PC-9 (cell line): ENCODE measurements around the gene NME7. TPM values are rescaled to one million over a fixed set of nuclear protein-coding genes. Genes with fewer than 3 reads are reported as not detected.

Experiments
- BruUV-seq: library from RNA; stranded (reverse); fragments of 400-500 nt; replicated peaks from 2 replicates; lab custom pipeline; 2021; lab: Mats Ljungman, UMichigan
- CTCF ChIA-PET: fragments of 300-600 bp; sonication (Branson Sonifier 250); formaldehyde crosslinking; loops from one replicate; lab custom pipeline; 2022; ENCODE audit warnings: antibody characterized with exemption; lab: Charles Lee
- POLR2A ChIA-PET: fragments of 300-600 bp; sonication (Branson Sonifier 250); formaldehyde crosslinking; loops from one replicate; lab custom pipeline; 2022; ENCODE audit warnings: antibody characterized with exemption; ENCODE audit not compliant: unreplicated experiment; lab: Charles Lee
- DNase-seq, 2 experiments: peaks; one replicate each; pipeline versions ENCODE4 v3.0.0 to v3.0.0-alpha.2; 2015 to 2022; ENCODE audit warnings: mixed read lengths in 1 of 2
- H2AFZ ChIP-seq: fragments of 200-600 bp; sonication (generic); 2 replicates; pipeline ENCODE4 v1.8.1; 2017; ENCODE audit warnings: antibody characterized with exemption
- H3F3A ChIP-seq: fragments of 200-600 bp; sonication (generic); 2 replicates; pipeline ENCODE4 v1.8.1; 2017; ENCODE audit warnings: antibody characterized with exemption, mild to moderate bottlenecking, low read depth; ENCODE audit not compliant: insufficient read depth
- H3K27ac ChIP-seq: fragments of 200-600 bp; sonication (generic); 2 replicates; pipeline ENCODE4 v1.6.1; 2016; ENCODE audit warnings: mixed run types
- H3K27me3 ChIP-seq: fragments of 200-600 bp; sonication (generic); 2 replicates; pipeline ENCODE4 v1.6.1; 2016; ENCODE audit warnings: low read depth, mixed run types; ENCODE audit not compliant: insufficient read depth
- H3K36me3 ChIP-seq: fragments of 200-600 bp; sonication (generic); 2 replicates; pipeline ENCODE4 v1.6.1; 2016; ENCODE audit warnings: low read depth, mixed run types
- H3K4me1 ChIP-seq: fragments of 200-600 bp; sonication (generic); replicated peaks from 2 replicates; pipeline ENCODE4 v1.6.1; 2016; ENCODE audit warnings: mixed run types; ENCODE audit not compliant: insufficient read depth
- H3K4me2 ChIP-seq: fragments of 200-600 bp; sonication (generic); 2 replicates; pipeline ENCODE4 v1.6.1; 2017; ENCODE audit warnings: mixed run types
- H3K4me3 ChIP-seq: fragments of 200-600 bp; sonication (generic); 2 replicates; pipeline ENCODE4 v1.6.1; 2016; ENCODE audit warnings: mixed run types
- H3K79me2 ChIP-seq: fragments of 200-600 bp; sonication (generic); 2 replicates; pipeline ENCODE4 v1.6.1; 2017; ENCODE audit warnings: low read depth, mixed run types
- H3K9me2 ChIP-seq: fragments of 200-600 bp; sonication (generic); 2 replicates; pipeline ENCODE4 v1.8.1; 2017; ENCODE audit warnings: mild to moderate bottlenecking; ENCODE audit not compliant: insufficient read depth
- H3K9me3 ChIP-seq: fragments of 200-600 bp; sonication (generic); 2 replicates; pipeline ENCODE4 v1.8.1; 2016; ENCODE audit warnings: low read depth; ENCODE audit not compliant: insufficient read depth
- H4K20me1 ChIP-seq: fragments of 200-600 bp; sonication (generic); 2 replicates; pipeline ENCODE4 v1.8.1; 2017; ENCODE audit not compliant: insufficient read depth
- EZH2 ChIP-seq: fragments of 200-600 bp; sonication (generic); IDR thresholded peaks from 2 replicates; pipeline ENCODE4 v1.8.0; 2017; ENCODE audit warnings: antibody characterized with exemption, low read depth
- intact Hi-C: fragments of 100-400 bp; cut with micrococcal nuclease; formaldehyde crosslinking; loops from one replicate; pipeline ENCODE4 v1.10.0; 2022; ENCODE audit not compliant: unreplicated experiment
- total RNA-seq: library from RNA; stranded (reverse); gene quantifications from 2 replicates; pipeline ENCODE4 v1.2.3, GENCODE V29; 2021
- TF ChIP-seq, protein P1 (sequence below): fragments of 200-600 bp; sonication (generic); conservative IDR thresholded peaks from 2 replicates; pipeline ENCODE4 v1.6.1; 2017; ENCODE audit warnings: mixed run types, antibody characterized with exemption, mild to moderate bottlenecking, moderate library complexity

NME7 gene
- total RNA-seq, 1 experiment from 2014 or later: 21.4 TPM

DNA sequence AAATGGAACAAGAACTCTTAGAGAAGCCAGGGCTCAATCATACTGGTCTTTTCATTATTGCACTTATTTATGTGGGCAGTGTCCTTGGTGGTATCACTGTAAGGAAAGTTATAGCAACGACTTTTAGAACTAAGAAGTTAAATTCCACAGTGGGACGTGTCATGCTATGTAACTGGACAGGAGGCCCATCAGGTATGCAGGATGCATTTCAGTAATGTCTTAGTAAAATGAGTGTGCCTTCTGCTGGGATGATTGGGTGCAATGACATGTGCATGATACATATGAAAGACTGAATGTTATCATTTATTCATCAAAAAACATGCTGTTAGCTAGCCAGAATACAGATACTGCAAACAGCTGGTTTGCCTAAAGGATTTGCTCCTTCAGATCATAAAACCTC, 268.0 kb downstream of the NME7 start:
- H4K20me1 ChIP-seq: no peaks in the 10 kb centered on the region
- H3K36me3 ChIP-seq: no peaks in the 10 kb centered on the region
- H2AFZ ChIP-seq: no peak overlapping the region
- H3K27ac ChIP-seq: no peak overlapping the region
- H3K4me2 ChIP-seq: no peak overlapping the region
- no peaks in the 10 kb centered on the region for H3F3A ChIP-seq
- ChIA-PET CTCF (no interaction called here), POLR2A (no interaction called here)
- no peak overlapping the region for H3K4me3 ChIP-seq
- H3K27me3 ChIP-seq: no peaks in the 10 kb centered on the region
- peaks cover 16% of the 10 kb centered on the region for H3K4me1 ChIP-seq
- no peaks in the 10 kb centered on the region for H3K79me2 ChIP-seq
- no TSS peak for BruUV-seq
- TF ChIP-seq EZH2: no peak
- TF ChIP-seq, protein P1, sequence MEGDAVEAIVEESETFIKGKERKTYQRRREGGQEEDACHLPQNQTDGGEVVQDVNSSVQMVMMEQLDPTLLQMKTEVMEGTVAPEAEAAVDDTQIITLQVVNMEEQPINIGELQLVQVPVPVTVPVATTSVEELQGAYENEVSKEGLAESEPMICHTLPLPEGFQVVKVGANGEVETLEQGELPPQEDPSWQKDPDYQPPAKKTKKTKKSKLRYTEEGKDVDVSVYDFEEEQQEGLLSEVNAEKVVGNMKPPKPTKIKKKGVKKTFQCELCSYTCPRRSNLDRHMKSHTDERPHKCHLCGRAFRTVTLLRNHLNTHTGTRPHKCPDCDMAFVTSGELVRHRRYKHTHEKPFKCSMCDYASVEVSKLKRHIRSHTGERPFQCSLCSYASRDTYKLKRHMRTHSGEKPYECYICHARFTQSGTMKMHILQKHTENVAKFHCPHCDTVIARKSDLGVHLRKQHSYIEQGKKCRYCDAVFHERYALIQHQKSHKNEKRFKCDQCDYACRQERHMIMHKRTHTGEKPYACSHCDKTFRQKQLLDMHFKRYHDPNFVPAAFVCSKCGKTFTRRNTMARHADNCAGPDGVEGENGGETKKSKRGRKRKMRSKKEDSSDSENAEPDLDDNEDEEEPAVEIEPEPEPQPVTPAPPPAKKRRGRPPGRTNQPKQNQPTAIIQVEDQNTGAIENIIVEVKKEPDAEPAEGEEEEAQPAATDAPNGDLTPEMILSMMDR: no peak
- intact Hi-C loops: no loop called here
- no peaks in the 10 kb centered on the region for H3K9me2 ChIP-seq
- H3K9me3 ChIP-seq: no peaks in the 10 kb centered on the region
- DNase-seq: no peak

DNA sequence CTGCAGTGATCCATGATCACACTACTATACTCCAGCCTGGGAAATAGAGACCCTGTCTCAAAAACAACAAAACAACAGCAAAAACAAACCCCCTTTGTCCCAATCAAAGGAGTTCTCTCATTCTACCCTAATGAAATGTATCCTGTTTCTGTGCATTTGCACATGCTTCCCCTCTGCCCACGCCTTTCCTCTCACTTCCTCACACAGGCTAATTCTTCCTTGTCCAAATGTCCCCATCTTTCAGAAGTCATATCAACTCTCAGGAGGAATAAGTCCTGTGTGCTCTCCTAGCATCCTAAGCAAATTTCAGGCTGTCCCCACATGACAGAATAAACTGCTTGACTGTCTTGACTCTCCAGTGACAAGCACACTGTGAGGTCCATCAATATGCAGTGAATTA, 269.2 kb downstream of the NME7 start:
- H3K9me3 ChIP-seq: no peaks in the 10 kb centered on the region
- H3K27ac ChIP-seq: no peak overlapping the region
- H4K20me1 ChIP-seq: no peaks in the 10 kb centered on the region
- H3K4me1 ChIP-seq: peaks cover 16% of the 10 kb centered on the region
- no peaks in the 10 kb centered on the region for H3F3A ChIP-seq
- no peaks in the 10 kb centered on the region for H3K27me3 ChIP-seq
- no peak for TF ChIP-seq EZH2
- TF ChIP-seq, protein P1: no peak
- ChIA-PET POLR2A (no interaction called here), CTCF (no interaction called here)
- no peak overlapping the region for H2AFZ ChIP-seq
- no peak for DNase-seq
- H3K4me2 ChIP-seq: no peak overlapping the region
- H3K4me3 ChIP-seq: no peak overlapping the region
- no TSS peak for BruUV-seq
- H3K36me3 ChIP-seq: no peaks in the 10 kb centered on the region
- no peaks in the 10 kb centered on the region for H3K9me2 ChIP-seq
- H3K79me2 ChIP-seq: no peaks in the 10 kb centered on the region
- intact Hi-C loops: no loop called here

- ChIA-PET POLR2A (interaction anchor here (0.6 kb wide), 1 partner anchor 11 kb away, joined by 3 read pairs; no protein-coding TSS in a partner anchor), CTCF (no interaction called here)
- no peak overlapping the region for H2AFZ ChIP-seq
Observed at GRCh38 chr1:169094897-169095569, 272.6 kb downstream of the NME7 start.

More at GRCh38 chr1:169094897-169095569, 272.6 kb downstream of the NME7 start:
- DNase-seq: no peak
- no peaks in the 10 kb centered on the region for H3K79me2 ChIP-seq
- no peaks in the 10 kb centered on the region for H3F3A ChIP-seq
- H3K4me2 ChIP-seq: no peak overlapping the region
- no peaks in the 10 kb centered on the region for H3K27me3 ChIP-seq
- no peaks in the 10 kb centered on the region for H3K4me1 ChIP-seq
- no peaks in the 10 kb centered on the region for H4K20me1 ChIP-seq
- TF ChIP-seq, protein P1: no peak
- TF ChIP-seq EZH2: no peak
- no peaks in the 10 kb centered on the region for H3K9me3 ChIP-seq
- no peak overlapping the region for H3K27ac ChIP-seq
- intact Hi-C loops: no loop called here
- no TSS peak for BruUV-seq
- H3K4me3 ChIP-seq: no peak overlapping the region
- H3K9me2 ChIP-seq: no peaks in the 10 kb centered on the region
- no peaks in the 10 kb centered on the region for H3K36me3 ChIP-seq
